Astrocyte of the spinal cord (primary cell): ENCODE data around the gene NAT8L.

Experiments used
- DNase-seq: peaks from one replicate; pipeline ENCODE4 v3.0.0; 2011; ENCODE audit warnings: low read depth, low spot score
- H3K4me3 ChIP-seq: 2 replicates; pipeline ENCODE4 v1.5.1; 2011; ENCODE audit warnings: low read depth, mild to moderate bottlenecking, low read length, moderate library complexity
- in situ Hi-C: cut with HindIII; loops from 2 replicates; pipeline ENCODE4 v1.10.0; 2017; ENCODE audit warnings: low sequenced_read_pairs
- TF ChIP-seq, protein P1 (sequence below): IDR thresholded peaks from 2 replicates; pipeline ENCODE4 v1.5.1; 2012; ENCODE audit warnings: low read depth, mild to moderate bottlenecking, low read length, inconsistent platforms

NAT8L gene

DNA sequence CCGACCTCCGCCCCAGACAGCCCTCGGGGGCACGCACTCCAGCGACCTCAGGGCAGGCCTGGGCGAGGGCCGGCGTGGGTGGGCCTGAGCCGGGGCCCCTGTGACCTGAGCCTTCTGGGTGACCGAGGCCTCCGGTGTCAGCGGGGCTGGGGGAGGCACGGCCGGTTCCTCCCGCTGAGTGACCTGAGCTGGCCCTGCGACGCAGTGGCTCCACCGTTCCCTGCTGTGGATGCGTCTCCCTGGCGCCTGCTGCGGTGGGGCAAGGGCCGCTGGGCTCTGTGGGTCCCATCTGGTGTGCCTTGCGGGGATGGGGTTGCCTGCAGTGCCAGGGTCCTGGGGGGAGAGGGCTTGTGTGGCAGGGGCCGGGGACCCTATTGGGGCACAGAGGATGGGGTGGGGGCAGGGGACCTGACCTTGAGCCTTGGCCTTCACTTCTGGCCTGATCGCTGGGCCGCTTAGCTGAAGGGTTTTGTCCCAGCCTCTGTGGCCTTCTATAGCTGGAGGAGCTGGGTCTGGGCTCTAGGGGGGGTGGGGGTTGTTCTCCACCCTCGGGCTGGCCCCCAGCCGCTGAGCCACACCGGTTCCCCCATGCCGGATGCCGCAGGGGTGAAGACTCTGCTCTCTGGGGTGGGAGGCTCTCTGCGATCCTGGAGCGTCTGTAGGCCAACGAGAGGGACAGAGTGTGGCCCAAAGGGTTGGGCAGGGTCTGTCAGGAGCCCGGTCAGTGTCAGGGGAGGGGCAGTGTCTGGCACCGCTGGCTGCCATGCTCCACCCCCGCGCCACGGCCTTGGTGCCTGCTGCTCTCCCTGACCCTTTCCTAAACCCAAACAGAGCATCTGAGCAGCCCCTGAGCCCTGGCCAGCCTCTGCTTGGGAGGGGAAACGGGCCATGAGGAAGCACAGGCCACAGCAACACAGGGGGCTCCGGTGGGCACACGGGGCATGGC is 2.3 kb downstream of the NAT8L start:
- TF ChIP-seq, protein P1, sequence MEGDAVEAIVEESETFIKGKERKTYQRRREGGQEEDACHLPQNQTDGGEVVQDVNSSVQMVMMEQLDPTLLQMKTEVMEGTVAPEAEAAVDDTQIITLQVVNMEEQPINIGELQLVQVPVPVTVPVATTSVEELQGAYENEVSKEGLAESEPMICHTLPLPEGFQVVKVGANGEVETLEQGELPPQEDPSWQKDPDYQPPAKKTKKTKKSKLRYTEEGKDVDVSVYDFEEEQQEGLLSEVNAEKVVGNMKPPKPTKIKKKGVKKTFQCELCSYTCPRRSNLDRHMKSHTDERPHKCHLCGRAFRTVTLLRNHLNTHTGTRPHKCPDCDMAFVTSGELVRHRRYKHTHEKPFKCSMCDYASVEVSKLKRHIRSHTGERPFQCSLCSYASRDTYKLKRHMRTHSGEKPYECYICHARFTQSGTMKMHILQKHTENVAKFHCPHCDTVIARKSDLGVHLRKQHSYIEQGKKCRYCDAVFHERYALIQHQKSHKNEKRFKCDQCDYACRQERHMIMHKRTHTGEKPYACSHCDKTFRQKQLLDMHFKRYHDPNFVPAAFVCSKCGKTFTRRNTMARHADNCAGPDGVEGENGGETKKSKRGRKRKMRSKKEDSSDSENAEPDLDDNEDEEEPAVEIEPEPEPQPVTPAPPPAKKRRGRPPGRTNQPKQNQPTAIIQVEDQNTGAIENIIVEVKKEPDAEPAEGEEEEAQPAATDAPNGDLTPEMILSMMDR: no peak
- no peak overlapping the region for H3K4me3 ChIP-seq
- DNase-seq: no peak
- in situ Hi-C loops: no loop called here

DNA sequence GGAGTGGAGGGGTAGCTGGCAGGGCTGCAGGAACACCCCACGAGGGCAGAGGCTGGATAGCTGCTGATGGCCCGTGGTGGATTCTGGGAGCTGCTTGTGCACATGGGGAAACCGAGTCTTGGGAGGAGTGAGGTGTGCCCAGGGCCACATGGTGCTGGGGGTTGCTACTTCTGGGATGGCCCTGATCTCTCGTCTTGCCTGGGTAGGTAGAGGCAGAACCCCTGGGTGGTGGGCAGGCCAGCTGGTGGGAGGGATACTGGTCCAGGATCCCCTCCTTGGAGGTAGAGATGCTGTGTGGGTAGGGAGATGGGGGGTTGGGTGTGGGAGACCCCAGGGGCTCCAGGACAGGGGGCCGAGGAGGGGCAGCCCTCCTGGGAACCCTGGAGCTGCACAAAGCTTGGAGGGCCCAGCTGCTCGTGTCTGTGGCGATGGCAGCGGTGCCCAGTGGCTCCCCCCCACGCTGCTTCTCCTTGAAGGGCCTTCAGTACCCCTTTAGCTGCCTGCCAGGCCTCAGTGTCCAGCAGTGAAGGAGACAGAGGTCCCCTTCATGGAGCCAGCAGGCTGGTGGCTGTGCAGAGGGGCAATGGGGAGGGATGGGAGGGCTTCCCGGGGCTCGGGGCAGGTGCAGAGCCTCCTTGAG is 3.2 kb downstream of the NAT8L start:
- in situ Hi-C loops: no loop called here
- H3K4me3 ChIP-seq: no peak overlapping the region
- TF ChIP-seq, protein P1: no peak
- no peak for DNase-seq

DNA sequence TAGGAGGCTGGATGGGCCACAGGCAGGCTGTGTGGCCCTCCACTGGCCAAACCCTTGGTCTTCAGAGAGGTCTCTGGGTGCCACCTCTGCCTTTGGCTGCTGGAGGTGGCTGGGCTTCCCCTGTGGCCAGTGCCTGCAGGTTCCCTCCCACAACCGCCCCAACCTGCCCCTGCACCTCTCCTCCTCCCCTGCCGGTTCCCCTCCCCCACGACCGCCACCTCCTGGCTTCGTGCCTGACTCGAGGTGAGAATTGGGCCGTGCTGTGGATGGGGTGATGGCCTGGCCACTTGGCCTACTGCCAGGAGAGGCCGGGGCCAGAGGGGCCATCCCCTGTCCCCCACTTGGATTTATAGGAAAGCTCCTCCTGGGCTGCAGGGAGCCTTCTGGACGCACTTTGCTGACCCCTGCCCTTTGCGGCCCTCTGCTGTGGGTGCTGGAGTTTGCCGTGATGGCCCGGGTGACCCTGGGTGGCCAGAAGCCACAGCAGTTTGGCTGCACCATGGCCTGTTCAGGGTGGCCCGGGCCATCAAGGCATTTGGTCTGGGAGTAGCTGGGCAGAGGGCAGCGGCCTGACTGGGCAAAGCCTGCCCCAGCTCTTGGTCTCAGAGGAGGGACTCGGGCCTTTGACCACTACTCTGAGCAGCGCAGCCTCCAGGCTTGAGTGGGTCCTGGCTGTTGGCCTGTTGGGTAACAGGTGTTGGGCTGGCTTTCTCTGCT is 3.8 kb downstream of the NAT8L start:
- in situ Hi-C loops: no loop called here
- TF ChIP-seq, protein P1: no peak
- no peak for DNase-seq
- no peak overlapping the region for H3K4me3 ChIP-seq

DNA sequence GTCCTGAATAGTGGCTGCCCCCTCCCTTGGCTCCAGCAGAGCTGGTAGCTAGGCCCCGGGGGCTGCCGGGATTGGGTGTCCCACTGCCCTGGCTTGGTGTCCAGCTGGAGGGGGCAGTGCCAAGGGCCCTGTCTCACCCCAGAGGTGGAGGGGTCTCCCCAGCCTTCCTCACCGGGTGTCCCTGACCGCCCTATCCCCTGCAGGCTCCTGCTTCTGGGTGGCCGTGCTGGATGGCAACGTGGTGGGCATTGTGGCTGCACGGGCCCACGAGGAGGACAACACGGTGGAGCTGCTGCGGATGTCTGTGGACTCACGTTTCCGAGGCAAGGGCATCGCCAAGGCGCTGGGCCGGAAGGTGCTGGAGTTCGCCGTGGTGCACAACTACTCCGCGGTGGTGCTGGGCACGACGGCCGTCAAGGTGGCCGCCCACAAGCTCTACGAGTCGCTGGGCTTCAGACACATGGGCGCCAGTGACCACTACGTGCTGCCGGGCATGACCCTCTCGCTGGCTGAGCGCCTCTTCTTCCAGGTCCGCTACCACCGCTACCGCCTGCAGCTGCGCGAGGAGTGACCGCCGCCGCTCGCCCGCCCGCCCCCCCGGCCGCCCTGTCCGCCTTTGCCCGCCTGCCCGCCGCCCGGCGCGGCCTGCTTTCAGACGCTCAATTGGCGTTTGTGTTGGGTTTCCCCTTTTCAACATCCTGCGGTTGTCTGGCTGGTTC is 4.6 kb downstream of the NAT8L start:
- no peak for DNase-seq
- in situ Hi-C loops: no loop called here

DNA sequence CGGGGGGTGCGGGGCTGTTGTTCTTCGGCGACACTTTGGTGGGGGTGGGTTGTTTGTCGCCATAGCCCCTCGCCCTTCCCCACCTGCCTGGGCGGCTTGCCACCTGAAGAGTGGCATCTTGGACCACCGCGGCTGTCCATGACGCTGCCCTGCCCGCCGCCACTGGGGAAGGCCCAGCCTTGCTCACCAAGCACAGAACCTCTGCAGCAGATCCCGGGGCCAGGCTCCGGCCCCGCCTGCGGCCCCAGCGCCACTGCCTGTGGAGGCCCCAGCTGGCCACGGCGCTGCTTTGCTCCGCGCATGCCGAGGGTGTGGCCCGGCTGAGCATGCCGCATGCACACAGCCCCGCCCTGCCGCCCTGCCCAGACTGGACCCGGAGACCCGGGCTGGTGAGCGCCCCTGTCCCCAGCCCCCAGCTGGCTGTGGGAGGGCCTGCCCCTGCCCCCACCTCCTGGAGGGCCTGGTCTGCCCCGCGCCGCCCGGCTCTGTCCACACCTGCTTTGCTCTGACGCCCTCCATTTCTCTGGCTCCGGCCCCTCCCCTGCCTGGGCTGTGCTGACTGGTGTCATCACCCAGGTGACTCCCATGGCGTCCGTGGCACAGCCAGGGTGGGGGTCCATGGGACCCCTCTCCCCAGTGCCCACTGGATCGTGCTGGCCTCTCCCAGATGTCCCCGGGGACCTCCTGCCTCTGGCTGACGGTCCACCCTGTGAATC is 5.3 kb downstream of the NAT8L start:
- no peak for DNase-seq
- no peak overlapping the region for H3K4me3 ChIP-seq
- TF ChIP-seq, protein P1: no peak
- in situ Hi-C loops: no loop called here

More for the DNA sequence above, 4.6 kb downstream of the NAT8L start:
- no peak overlapping the region for H3K4me3 ChIP-seq
- TF ChIP-seq, protein P1: no peak
